WTC11 (cell line): Measurements from ENCODE around the gene WDFY4.

Experiments used
- FOXJ3 ChIP-seq: sonication (generic); formaldehyde crosslinking; IDR thresholded peaks from 2 replicates; pipeline ENCODE4 v1.9.0; 2021; ENCODE audit warnings: missing genetic modification reagents, mild to moderate bottlenecking, borderline replicate concordance
- MXD4 ChIP-seq: fragments of 250-450 bp; sonication (Bioruptor Pico); IDR thresholded peaks from 2 replicates; pipeline ENCODE4 v1.8.0; 2021; ENCODE audit warnings: mild to moderate bottlenecking, moderate library complexity, borderline replicate concordance
- TF ChIP-seq, protein P1 (sequence below): sonication (generic); formaldehyde crosslinking; IDR thresholded peaks from 2 replicates; pipeline ENCODE4 v1.8.1; 2022; ENCODE audit warnings: missing genetic modification reagents, borderline replicate concordance
- TF ChIP-seq, protein P2 (sequence below): sonication (generic); formaldehyde crosslinking; IDR thresholded peaks from 2 replicates; pipeline ENCODE4 v1.8.1; 2023; ENCODE audit warnings: mild to moderate bottlenecking, missing genetic modification reagents, moderate library complexity

DNA sequence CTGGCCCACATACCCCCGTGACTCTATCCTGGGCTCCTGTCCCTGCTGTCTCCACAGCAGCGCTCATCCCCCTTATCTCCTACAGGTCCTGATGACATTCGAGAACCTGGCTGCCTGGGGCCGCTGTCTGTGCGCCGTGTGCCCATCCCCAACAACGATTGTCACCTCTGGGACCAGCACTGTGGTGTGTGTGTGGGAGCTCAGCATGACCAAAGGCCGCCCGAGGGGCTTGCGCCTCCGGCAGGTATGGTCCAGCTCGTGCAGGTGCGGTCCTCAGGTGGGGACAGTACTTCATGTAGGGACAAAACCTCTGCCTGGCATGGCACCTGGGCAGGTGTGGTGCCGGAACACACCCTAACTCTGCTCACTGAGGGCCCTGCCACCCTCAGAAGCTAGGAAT is 285.4 kb downstream of the WDFY4 start:
- no peak for TF ChIP-seq FOXJ3 (CRISPR knock-in tag)
- TF ChIP-seq, protein P1, sequence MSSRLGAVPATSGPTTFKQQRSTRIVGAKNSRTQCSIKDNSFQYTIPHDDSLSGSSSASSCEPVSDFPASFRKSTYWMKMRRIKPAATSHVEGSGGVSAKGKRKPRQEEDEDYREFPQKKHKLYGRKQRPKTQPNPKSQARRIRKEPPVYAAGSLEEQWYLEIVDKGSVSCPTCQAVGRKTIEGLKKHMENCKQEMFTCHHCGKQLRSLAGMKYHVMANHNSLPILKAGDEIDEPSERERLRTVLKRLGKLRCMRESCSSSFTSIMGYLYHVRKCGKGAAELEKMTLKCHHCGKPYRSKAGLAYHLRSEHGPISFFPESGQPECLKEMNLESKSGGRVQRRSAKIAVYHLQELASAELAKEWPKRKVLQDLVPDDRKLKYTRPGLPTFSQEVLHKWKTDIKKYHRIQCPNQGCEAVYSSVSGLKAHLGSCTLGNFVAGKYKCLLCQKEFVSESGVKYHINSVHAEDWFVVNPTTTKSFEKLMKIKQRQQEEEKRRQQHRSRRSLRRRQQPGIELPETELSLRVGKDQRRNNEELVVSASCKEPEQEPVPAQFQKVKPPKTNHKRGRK = no peak
- TF ChIP-seq MXD4 (CRISPR knock-in tag) = no peak
- TF ChIP-seq, protein P2, sequence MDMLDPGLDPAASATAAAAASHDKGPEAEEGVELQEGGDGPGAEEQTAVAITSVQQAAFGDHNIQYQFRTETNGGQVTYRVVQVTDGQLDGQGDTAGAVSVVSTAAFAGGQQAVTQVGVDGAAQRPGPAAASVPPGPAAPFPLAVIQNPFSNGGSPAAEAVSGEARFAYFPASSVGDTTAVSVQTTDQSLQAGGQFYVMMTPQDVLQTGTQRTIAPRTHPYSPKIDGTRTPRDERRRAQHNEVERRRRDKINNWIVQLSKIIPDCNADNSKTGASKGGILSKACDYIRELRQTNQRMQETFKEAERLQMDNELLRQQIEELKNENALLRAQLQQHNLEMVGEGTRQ (CRISPR knock-in tag) = no peak
